IMR-90 (cell line): ENCODE measurements around the gene RTP4. TPM values are rescaled to one million over a fixed set of nuclear protein-coding genes. Genes with fewer than 3 reads are reported as not detected.

Experiments used
- ATAC-seq: fragments of 200-7000 bp; cut with Tn5 transposase; 2 replicates; pipeline ENCODE4 v1.9.1; 2020; ENCODE audit warnings: low read depth, mild to moderate bottlenecking, moderate library complexity
- BruUV-seq: library from RNA; stranded (reverse); fragments of 400-500 nt; replicated peaks from 2 replicates; lab custom pipeline; 2021; lab: Mats Ljungman, UMichigan
- CTCF ChIA-PET: fragments of 300-600 bp; formaldehyde crosslinking; extraction: SDS; loops from one replicate; lab custom pipeline; 2021; ENCODE audit warnings: antibody characterized with exemption; lab: Yijun Ruan, JAX
- POLR2A ChIA-PET: fragments of 300-600 bp; sonication (Branson Sonifier 250); formaldehyde crosslinking; loops from one replicate; lab custom pipeline; 2022; ENCODE audit warnings: antibody characterized with exemption; ENCODE audit not compliant: unreplicated experiment; lab: Charles Lee
- DNase-seq: peaks from one replicate; pipeline ENCODE4 v3.0.0; 2013
- H2AFZ ChIP-seq: replicated peaks from 2 replicates; pipeline ENCODE3; 2013; ENCODE audit warnings: low read length, mild to moderate bottlenecking; ENCODE audit not compliant: poor library complexity
- H2AK5ac ChIP-seq: 2 replicates; pipeline ENCODE4 v1.6.1; 2013; ENCODE audit warnings: low read depth, low read length, inconsistent platforms
- H2AK9ac ChIP-seq: replicated peaks from 2 replicates; pipeline ENCODE3; 2013; ENCODE audit warnings: mild to moderate bottlenecking, low read depth, low read length, moderate library complexity; ENCODE audit not compliant: poor library complexity
- H2BK120ac ChIP-seq: 2 replicates; pipeline ENCODE4 v1.6.1; 2013; ENCODE audit warnings: low read depth, low read length, inconsistent platforms
- H2BK15ac ChIP-seq: 3 replicates; pipeline ENCODE4 v1.6.1; 2013; ENCODE audit warnings: low read depth, low read length, inconsistent platforms
- H2BK20ac ChIP-seq: 2 replicates; pipeline ENCODE4 v1.6.1; 2013; ENCODE audit warnings: low read depth, mild to moderate bottlenecking, inconsistent platforms, low read length, moderate library complexity
- H2BK5ac ChIP-seq: 2 replicates; pipeline ENCODE4 v1.6.1; 2013; ENCODE audit warnings: mild to moderate bottlenecking, low read depth, low read length, inconsistent platforms; ENCODE audit not compliant: poor library complexity, severe bottlenecking
- H3K14ac ChIP-seq: replicated peaks from 2 replicates; pipeline ENCODE4 v1.6.1; 2013; ENCODE audit warnings: low read depth, low read length, inconsistent platforms
- H3K18ac ChIP-seq: 2 replicates; pipeline ENCODE4 v1.6.1; 2013; ENCODE audit warnings: low read depth, low read length, control low read depth
- H3K23ac ChIP-seq: 2 replicates; pipeline ENCODE4 v1.6.1; 2013; ENCODE audit warnings: low read depth, low read length, inconsistent platforms
- H3K27ac ChIP-seq: 2 replicates; pipeline ENCODE4 v1.5.1; 2013; ENCODE audit warnings: mild to moderate bottlenecking, control low read depth, low read length; ENCODE audit not compliant: insufficient read depth
- H3K27me3 ChIP-seq: 2 replicates; pipeline ENCODE4 v1.6.1; 2013; ENCODE audit warnings: low read length; ENCODE audit not compliant: control insufficient read depth, insufficient read depth
- H3K36me3 ChIP-seq: 2 replicates; pipeline ENCODE4 v1.6.1; 2013; ENCODE audit warnings: low read length, mixed read lengths; ENCODE audit not compliant: control insufficient read depth, insufficient read depth
- H3K4ac ChIP-seq: 2 replicates; pipeline ENCODE4 v1.6.1; 2013; ENCODE audit warnings: low read depth, low read length, inconsistent platforms
- H3K4me1 ChIP-seq: 2 replicates; pipeline ENCODE4 v1.6.1; 2013; ENCODE audit warnings: low read length, mixed read lengths; ENCODE audit not compliant: control insufficient read depth, insufficient read depth
- H3K4me2 ChIP-seq: 2 replicates; pipeline ENCODE4 v1.6.1; 2013; ENCODE audit warnings: low read depth, mild to moderate bottlenecking, control low read depth, low read length, moderate library complexity
- H3K4me3 ChIP-seq: 2 replicates; pipeline ENCODE4 v1.5.1; 2013; ENCODE audit warnings: low read depth, mild to moderate bottlenecking, control low read depth, low read length, moderate library complexity; ENCODE audit not compliant: insufficient read depth
- H3K56ac ChIP-seq: 2 replicates; pipeline ENCODE4 v1.6.1; 2013; ENCODE audit warnings: low read length, inconsistent platforms; ENCODE audit not compliant: insufficient read depth; ENCODE audit errors: extremely low read depth
- H3K79me1 ChIP-seq, 2 experiments: 2 replicates each; pipeline ENCODE4 v1.6.1; 2013; ENCODE audit warnings: low read length in 2 of 2, inconsistent platforms in 1 of 2, low read depth in 1 of 2
- H3K9ac ChIP-seq: 2 replicates; pipeline ENCODE4 v1.6.1; 2013; ENCODE audit warnings: low read depth, low read length, control low read depth
- H3K9me1 ChIP-seq: 2 replicates; pipeline ENCODE4 v1.6.1; 2013; ENCODE audit warnings: low read length, inconsistent platforms; ENCODE audit not compliant: insufficient read depth
- H3K9me3 ChIP-seq: 2 replicates; pipeline ENCODE4 v1.6.1; 2013; ENCODE audit warnings: low read length; ENCODE audit not compliant: control insufficient read depth, insufficient read depth
- H4K20me1 ChIP-seq: 2 replicates; pipeline ENCODE4 v1.6.1; 2013; ENCODE audit warnings: low read length, inconsistent platforms; ENCODE audit not compliant: insufficient read depth
- H4K5ac ChIP-seq: 2 replicates; pipeline ENCODE4 v1.6.1; 2013; ENCODE audit warnings: mild to moderate bottlenecking, low read depth, low read length, control low read depth
- H4K8ac ChIP-seq, 2 experiments: 2 replicates each; pipeline ENCODE4 v1.6.1; 2013; ENCODE audit warnings: low read depth in 2 of 2, low read length in 2 of 2, control low read depth in 1 of 2, inconsistent platforms in 1 of 2
- H4K91ac ChIP-seq: 2 replicates; pipeline ENCODE4 v1.6.1; 2013; ENCODE audit warnings: low read depth, low read length, inconsistent platforms; ENCODE audit not compliant: insufficient read depth
- FOS ChIP-seq: fragments of 150-350 bp; IDR thresholded peaks from 2 replicates; pipeline ENCODE4 v1.6.1; 2016; ENCODE audit warnings: low read depth, low read length
- RFX5 ChIP-seq: IDR thresholded peaks from 2 replicates; pipeline ENCODE4 v1.8.0; 2012; ENCODE audit warnings: low read depth, mild to moderate bottlenecking, low read length, moderate library complexity
- WGBS, 2 experiments: methylation state at CpG; one replicate each; pipeline versions ENCODE4 v1.1.5 to v1.1.7; 2013; ENCODE audit warnings: missing lambda C conversion rate in 2 of 2; ENCODE audit not compliant: insufficient read length in 1 of 2; ENCODE audit errors: extremely low coverage in 2 of 2; 5-methylcytosine and 5-hydroxymethylcytosine counted together
- dilution Hi-C: fragments of 300-500 bp; cut with HindIII; formaldehyde crosslinking; loops from one replicate; pipeline ENCODE4 v1.14.3; 2018; ENCODE audit warnings: low sequenced_read_pairs; ENCODE audit not compliant: unreplicated experiment
- in situ Hi-C: fragments of 300-500 bp; cut with MboI; formaldehyde crosslinking; loops from 3 replicates; pipeline ENCODE4 v1.14.3; 2019; ENCODE audit warnings: low sequenced_read_pairs, inconsistent platforms, mixed read lengths
- intact Hi-C: fragments of 100-400 bp; cut with micrococcal nuclease; formaldehyde crosslinking; loops from 2 replicates; pipeline ENCODE4 v1.10.0; 2022
- polyA plus RNA-seq, 3 experiments: library from polyadenylated mRNA; depleted of rRNA; stranded (reverse); fragments of >200 nt; gene quantifications; 2 replicates each; pipeline ENCODE4 v1.2.3, GENCODE V29; 2012; ENCODE audit warnings: low replicate concordance in 1 of 3
- total RNA-seq: library from RNA; depleted of rRNA; stranded (reverse); fragments of >200 nt; gene quantifications from 2 replicates; pipeline ENCODE4 v1.2.3, GENCODE V29; 2012

RTP4 gene
- total and polyA plus RNA-seq, 2 of the 4 experiments (the other 2 are of a cell fraction): not detected

GRCh38 chr3:187358068-187358467, 10.1 kb upstream of the RTP4 start:
- ATAC-seq (no peak), DNase-seq (no peak)
- Histone ChIP-seq H3K9me3 (no peaks in the 10 kb centered on the region), H3K14ac (no peak overlapping the region), H4K20me1 (no peaks in the 10 kb centered on the region), H3K4me1 (peaks cover under 1% of the 10 kb centered on the region; the same call in 1 of the 2 replicates), H3K79me1 (no peaks in the 10 kb centered on the region), H3K9me1 (no peaks in the 10 kb centered on the region), H2BK120ac (no peak overlapping the region), H3K18ac (no peak overlapping the region), H3K27ac (no peak overlapping the region), H3K56ac (no peak overlapping the region), H3K4me2 (no peak overlapping the region), H3K4ac (no peak overlapping the region), H4K8ac (no peak overlapping the region), H2AK9ac (no peak overlapping the region), H2BK20ac (no peak overlapping the region), H3K27me3 (peaks cover 21% of the 10 kb centered on the region), H3K23ac (no peak overlapping the region), H2BK5ac (no peak overlapping the region), H3K4me3 (no peak overlapping the region), H4K91ac (no peak overlapping the region), H4K5ac (no peak overlapping the region), H3K9ac (no peak overlapping the region), H2AK5ac (no peak overlapping the region), H3K36me3 (no peaks in the 10 kb centered on the region), H2BK15ac (no peak overlapping the region), H2AFZ (no peak overlapping the region)
- ChIA-PET CTCF (no interaction called here), POLR2A (no interaction called here)
- dilution Hi-C loops (no loop called here), intact Hi-C loops (no loop called here), in situ Hi-C loops (no loop called here)
- BruUV-seq: no TSS peak
- TF ChIP-seq FOS: no peak
- no peak for TF ChIP-seq RFX5
- WGBS, 2 experiments: 80% methylated on average over 1 of the region's 1 CpG; no CpG with 5 or more reads in 1 of the 2 experiments
